GM12878 (cell line): ENCODE measurements around the gene KNSTRN. TPM values are rescaled to one million over a fixed set of nuclear protein-coding genes. Genes with fewer than 3 reads are reported as not detected.

Experiments used
- BCL3 ChIP-seq: IDR thresholded peaks from 2 replicates; pipeline ENCODE4 v1.6.1; 2011; ENCODE audit warnings: borderline replicate concordance, low read depth, mild to moderate bottlenecking, moderate library complexity, low read length; ENCODE audit not compliant: insufficient read depth, poor library complexity, severe bottlenecking
- EED ChIP-seq: sonication (generic); IDR thresholded peaks from 2 replicates; pipeline ENCODE4 v1.6.1; 2016; ENCODE audit warnings: antibody characterized with exemption, low read depth
- MYB ChIP-seq: fragments of 150-350 bp; IDR thresholded peaks from 2 replicates; pipeline ENCODE4 v1.6.1; 2014; ENCODE audit warnings: mild to moderate bottlenecking, low read depth, low read length, borderline replicate concordance
- MYC ChIP-seq: IDR thresholded peaks from 2 replicates; pipeline ENCODE4 v1.6.1; 2011; ENCODE audit warnings: mild to moderate bottlenecking, low read length, moderate library complexity, inconsistent platforms; ENCODE audit not compliant: insufficient read depth, insufficient replicate concordance, insufficient read length, severe bottlenecking
- PAX5 ChIP-seq: IDR thresholded peaks from 2 replicates; pipeline ENCODE4 v1.6.1; 2011; ENCODE audit warnings: low read depth, low read length, borderline replicate concordance
- WRNIP1 ChIP-seq: IDR thresholded peaks from 2 replicates; pipeline ENCODE4 v1.6.1; 2011; ENCODE audit warnings: low read depth, low read length, improper control_type of control experiment, borderline replicate concordance
- ZBTB40 ChIP-seq: fragments of 450-650 bp; IDR thresholded peaks from 2 replicates; pipeline ENCODE4 v1.6.1; 2016; ENCODE audit warnings: mild to moderate bottlenecking, moderate library complexity, borderline replicate concordance
- polyA plus RNA-seq, 11 experiments: library from polyadenylated mRNA; depleted of rRNA in 4 of 11; unstranded in 6 of 11; stranded (reverse) in 5 of 11; fragments of >200 nt; fragmentation: Nextera tagmentation in 4 of 11; fragmentation: Illumina TruSeq in 1 of 11; extraction: Ambion mirVana in 4 of 11; extraction: Trizol in 1 of 11; gene quantifications; 1 replicate in 1 of 11; 2 replicates in 10 of 11; pipeline versions ENCODE4 v1.2.1 to v1.2.3, GENCODE V29; 2011 to 2016; ENCODE audit warnings: inconsistent platforms in 2 of 11, missing spikeins in 2 of 11, low read depth in 1 of 11
- total RNA-seq, 4 experiments: library from RNA; depleted of rRNA in 3 of 4; stranded (reverse); fragments of >200 nt in 3 of 4; fragmentation: Illumina TruSeq in 1 of 4; extraction: Trizol in 1 of 4; gene quantifications; 2 replicates each; pipeline versions ENCODE4 v1.2.1 to v1.2.3, GENCODE V29; 2013 to 2021
- TF ChIP-seq, protein P1 (sequence below): IDR thresholded peaks from 2 replicates; pipeline ENCODE4 v1.6.1; 2011; ENCODE audit warnings: mild to moderate bottlenecking, low read depth, low read length, moderate library complexity; ENCODE audit not compliant: insufficient replicate concordance
- TF ChIP-seq, protein P2 (sequence below): fragments of 150-350 bp; IDR thresholded peaks from 2 replicates; pipeline ENCODE4 v1.6.1; 2016; ENCODE audit warnings: low read depth, low read length

Gene KNSTRN
- total and polyA plus RNA-seq, 10 of the 15 experiments (the other 5 are each of a cell fraction or from before 2014, with no cell fraction given) = 30.3 to 72.1 (median 47.1) TPM

GRCh38 chr15:40424483-40425115 is 42.1 kb downstream of the KNSTRN start (continued):
- no peak for TF ChIP-seq ZBTB40
- no peak for TF ChIP-seq MYC
- TF ChIP-seq, protein P1, sequence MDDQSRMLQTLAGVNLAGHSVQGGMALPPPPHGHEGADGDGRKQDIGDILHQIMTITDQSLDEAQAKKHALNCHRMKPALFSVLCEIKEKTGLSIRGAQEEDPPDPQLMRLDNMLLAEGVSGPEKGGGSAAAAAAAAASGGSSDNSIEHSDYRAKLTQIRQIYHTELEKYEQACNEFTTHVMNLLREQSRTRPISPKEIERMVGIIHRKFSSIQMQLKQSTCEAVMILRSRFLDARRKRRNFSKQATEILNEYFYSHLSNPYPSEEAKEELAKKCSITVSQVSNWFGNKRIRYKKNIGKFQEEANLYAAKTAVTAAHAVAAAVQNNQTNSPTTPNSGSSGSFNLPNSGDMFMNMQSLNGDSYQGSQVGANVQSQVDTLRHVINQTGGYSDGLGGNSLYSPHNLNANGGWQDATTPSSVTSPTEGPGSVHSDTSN = no peak
- no peak for TF ChIP-seq EED
- TF ChIP-seq MYB = no peak
- no peak for TF ChIP-seq WRNIP1
- TF ChIP-seq PAX5 = no peak
- TF ChIP-seq BCL3 = no peak
- TF ChIP-seq, protein P2, sequence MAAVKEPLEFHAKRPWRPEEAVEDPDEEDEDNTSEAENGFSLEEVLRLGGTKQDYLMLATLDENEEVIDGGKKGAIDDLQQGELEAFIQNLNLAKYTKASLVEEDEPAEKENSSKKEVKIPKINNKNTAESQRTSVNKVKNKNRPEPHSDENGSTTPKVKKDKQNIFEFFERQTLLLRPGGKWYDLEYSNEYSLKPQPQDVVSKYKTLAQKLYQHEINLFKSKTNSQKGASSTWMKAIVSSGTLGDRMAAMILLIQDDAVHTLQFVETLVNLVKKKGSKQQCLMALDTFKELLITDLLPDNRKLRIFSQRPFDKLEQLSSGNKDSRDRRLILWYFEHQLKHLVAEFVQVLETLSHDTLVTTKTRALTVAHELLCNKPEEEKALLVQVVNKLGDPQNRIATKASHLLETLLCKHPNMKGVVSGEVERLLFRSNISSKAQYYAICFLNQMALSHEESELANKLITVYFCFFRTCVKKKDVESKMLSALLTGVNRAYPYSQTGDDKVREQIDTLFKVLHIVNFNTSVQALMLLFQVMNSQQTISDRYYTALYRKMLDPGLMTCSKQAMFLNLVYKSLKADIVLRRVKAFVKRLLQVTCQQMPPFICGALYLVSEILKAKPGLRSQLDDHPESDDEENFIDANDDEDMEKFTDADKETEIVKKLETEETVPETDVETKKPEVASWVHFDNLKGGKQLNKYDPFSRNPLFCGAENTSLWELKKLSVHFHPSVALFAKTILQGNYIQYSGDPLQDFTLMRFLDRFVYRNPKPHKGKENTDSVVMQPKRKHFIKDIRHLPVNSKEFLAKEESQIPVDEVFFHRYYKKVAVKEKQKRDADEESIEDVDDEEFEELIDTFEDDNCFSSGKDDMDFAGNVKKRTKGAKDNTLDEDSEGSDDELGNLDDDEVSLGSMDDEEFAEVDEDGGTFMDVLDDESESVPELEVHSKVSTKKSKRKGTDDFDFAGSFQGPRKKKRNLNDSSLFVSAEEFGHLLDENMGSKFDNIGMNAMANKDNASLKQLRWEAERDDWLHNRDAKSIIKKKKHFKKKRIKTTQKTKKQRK = no peak
